ENCODE data around the gene ARHGAP42. TPM values are rescaled to one million over a fixed set of nuclear protein-coding genes. Genes with fewer than 3 reads are reported as not detected.
A peak's percentile ranks its signal among the peaks of the same experiment; 100 is the strongest.

The ARHGAP42 gene
- total and polyA plus RNA-seq, 2 of the 13 experiments (the other 11 are each of a cell fraction or from before 2014, with no cell fraction given), result 2.5 to 4.3 TPM

- TF ChIP-seq MED1 (CRISPR knock-in tag; IDR thresholded peaks at IDR 0.05) (0 out of 2 replicates have a peak, but pooled peaks have one; percentile 22), KMT2A (CRISPR knock-in tag; IDR thresholded peaks at IDR 0.05) (peak; percentile 40; the same call in 1 of the 2 replicates), ZFY (CRISPR knock-in tag; IDR thresholded peaks at IDR 0.05) (peak; percentile 56), ZNF816 (CRISPR knock-in tag; IDR thresholded peaks at IDR 0.05; ENCODE audit: borderline replicate concordance) (0 out of 2 replicates have a peak, but pooled peaks have one; percentile 57), HOXA3 (CRISPR knock-in tag; IDR thresholded peaks at IDR 0.05) (0 out of 2 replicates have a peak, but pooled peaks have one; percentile 26), TP53 (CRISPR knock-in tag; conservative IDR thresholded peaks at IDR 0.05) (0 out of 2 replicates have a peak, but pooled peaks have one; percentile 34), NCOA2 (CRISPR knock-in tag; IDR thresholded peaks at IDR 0.05) (no peak), RFXAP (CRISPR knock-in tag; IDR thresholded peaks at IDR 0.05; ENCODE audit: borderline replicate concordance) (0 out of 2 replicates have a peak, but pooled peaks have one; percentile 41), PHF5A (CRISPR knock-in tag; IDR thresholded peaks at IDR 0.05; ENCODE audit: low read depth, unreplicated experiment) (no peak), PATZ1 (CRISPR knock-in tag; IDR thresholded peaks at IDR 0.05) (peak; percentile 37; the same call in 1 of the 2 replicates), KLF16 (CRISPR knock-in tag; IDR thresholded peaks at IDR 0.05) (peak in 1 of 2 experiments; percentile 38; a peak in 1 of 4 replicates), RBFOX2 (IDR thresholded peaks at IDR 0.05; ENCODE audit: low read depth, low read length) (peak; percentile 66), ISL2 (CRISPR knock-in tag; IDR thresholded peaks at IDR 0.05) (peak; percentile 34; the same call in 1 of the 2 replicates), MTF1 (CRISPR knock-in tag; IDR thresholded peaks at IDR 0.05) (no peak), ZNF281 (CRISPR knock-in tag; IDR thresholded peaks at IDR 0.05; ENCODE audit: borderline replicate concordance) (no peak), GABPA (IDR thresholded peaks at IDR 0.05; ENCODE audit: low read depth, low read length) (peak; percentile 49; the same call in 1 of the 2 replicates), GABPA (CRISPR knock-in tag; IDR thresholded peaks at IDR 0.05; ENCODE audit: low read depth) (peak; percentile 41; the same call in 1 of the 2 replicates), CENPT (CRISPR knock-in tag; IDR thresholded peaks at IDR 0.05; ENCODE audit: low read depth) (0 out of 2 replicates have a peak, but pooled peaks have one; percentile 28)
- TF ChIP-seq, protein P1, sequence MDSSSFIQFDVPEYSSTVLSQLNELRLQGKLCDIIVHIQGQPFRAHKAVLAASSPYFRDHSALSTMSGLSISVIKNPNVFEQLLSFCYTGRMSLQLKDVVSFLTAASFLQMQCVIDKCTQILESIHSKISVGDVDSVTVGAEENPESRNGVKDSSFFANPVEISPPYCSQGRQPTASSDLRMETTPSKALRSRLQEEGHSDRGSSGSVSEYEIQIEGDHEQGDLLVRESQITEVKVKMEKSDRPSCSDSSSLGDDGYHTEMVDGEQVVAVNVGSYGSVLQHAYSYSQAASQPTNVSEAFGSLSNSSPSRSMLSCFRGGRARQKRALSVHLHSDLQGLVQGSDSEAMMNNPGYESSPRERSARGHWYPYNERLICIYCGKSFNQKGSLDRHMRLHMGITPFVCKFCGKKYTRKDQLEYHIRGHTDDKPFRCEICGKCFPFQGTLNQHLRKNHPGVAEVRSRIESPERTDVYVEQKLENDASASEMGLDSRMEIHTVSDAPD (CRISPR knock-in tag; IDR thresholded peaks at IDR 0.05), result no peak
- TF ChIP-seq, protein P2, sequence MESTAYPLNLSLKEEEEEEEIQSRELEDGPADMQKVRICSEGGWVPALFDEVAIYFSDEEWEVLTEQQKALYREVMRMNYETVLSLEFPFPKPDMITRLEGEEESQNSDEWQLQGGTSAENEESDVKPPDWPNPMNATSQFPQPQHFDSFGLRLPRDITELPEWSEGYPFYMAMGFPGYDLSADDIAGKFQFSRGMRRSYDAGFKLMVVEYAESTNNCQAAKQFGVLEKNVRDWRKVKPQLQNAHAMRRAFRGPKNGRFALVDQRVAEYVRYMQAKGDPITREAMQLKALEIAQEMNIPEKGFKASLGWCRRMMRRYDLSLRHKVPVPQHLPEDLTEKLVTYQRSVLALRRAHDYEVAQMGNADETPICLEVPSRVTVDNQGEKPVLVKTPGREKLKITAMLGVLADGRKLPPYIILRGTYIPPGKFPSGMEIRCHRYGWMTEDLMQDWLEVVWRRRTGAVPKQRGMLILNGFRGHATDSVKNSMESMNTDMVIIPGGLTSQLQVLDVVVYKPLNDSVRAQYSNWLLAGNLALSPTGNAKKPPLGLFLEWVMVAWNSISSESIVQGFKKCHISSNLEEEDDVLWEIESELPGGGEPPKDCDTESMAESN (CRISPR knock-in tag; conservative IDR thresholded peaks at IDR 0.05), result 0 out of 2 replicates have a peak, but pooled peaks have one; percentile 32
- TF ChIP-seq, protein P3, sequence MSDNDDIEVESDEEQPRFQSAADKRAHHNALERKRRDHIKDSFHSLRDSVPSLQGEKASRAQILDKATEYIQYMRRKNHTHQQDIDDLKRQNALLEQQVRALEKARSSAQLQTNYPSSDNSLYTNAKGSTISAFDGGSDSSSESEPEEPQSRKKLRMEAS (IDR thresholded peaks at IDR 0.05), result peak; percentile 50
These were observed at the start of gene ARHGAP42 (continued) for GRCh38 chr11:100687054-100687629.

All from HepG2 (cell line).